Right lobe of liver (tissue), 6 donors: ENCODE measurements around the gene GNB5. TPM values are rescaled to one million over a fixed set of nuclear protein-coding genes. Genes with fewer than 3 reads are reported as not detected.

Experiments used
- ATAC-seq, 4 donors: fragments of 200-7000 bp; cut with Tn5 transposase; one replicate each; pipeline ENCODE4 v1.9.1; 2020; ENCODE audit warnings: mild to moderate bottlenecking in 4 of 4, moderate library complexity in 4 of 4
- DNase-seq, 3 donors: peaks; one replicate each; pipeline ENCODE4 v3.0.0-alpha.2; 2020
- H3K27ac ChIP-seq, 3 donors: fragments of 200-600 bp; one replicate each; pipeline ENCODE4 v1.8.0; 2022
- H3K27me3 ChIP-seq, 2 donors: fragments of 200-600 bp; one replicate each; pipeline ENCODE4 v1.8.0; 2022
- H3K36me3 ChIP-seq, 4 donors: fragments of 200-600 bp; sonication (generic) in 1 of 4; one replicate each; pipeline versions ENCODE4 v1.5.1 to v1.8.0; 2017 to 2022; ENCODE audit warnings: control low read depth in 1 of 4
- H3K4me1 ChIP-seq, 4 donors: fragments of 200-600 bp; sonication (generic) in 1 of 4; one replicate each; pipeline versions ENCODE4 v1.5.1 to v1.8.0; 2017 to 2022; ENCODE audit warnings: control low read depth in 1 of 4
- H3K4me3 ChIP-seq, 3 donors: fragments of 200-600 bp; one replicate each; pipeline ENCODE4 v1.8.0; 2022
- H3K9me3 ChIP-seq, 4 donors: fragments of 200-600 bp; sonication (generic) in 1 of 4; one replicate each; pipeline versions ENCODE4 v1.5.1 to v1.8.0; 2017 to 2022; ENCODE audit warnings: control low read depth in 1 of 4
- CTCF ChIP-seq, 4 donors: fragments of 200-600 bp in 3 of 4; fragments of 450-650 bp in 1 of 4; IDR thresholded peaks; one replicate each; pipeline versions ENCODE4 v1.5.1 to v1.8.0; 2016 to 2022; ENCODE audit warnings: antibody characterized with exemption in 4 of 4, mild to moderate bottlenecking in 2 of 4
- POLR2A ChIP-seq: fragments of 450-650 bp; IDR thresholded peaks from one replicate; pipeline ENCODE4 v1.6.1; 2017; ENCODE audit warnings: antibody characterized with exemption, mild to moderate bottlenecking
- WGBS: methylation state at CpG from one replicate; pipeline ENCODE4 v1.1.6; 2018; ENCODE audit warnings: low coverage, low lambda C conversion rate; ENCODE audit not compliant: insufficient coverage; ENCODE audit errors: missing lambda C conversion rate; 5-methylcytosine and 5-hydroxymethylcytosine counted together
- intact Hi-C, 2 donors: fragments of 100-400 bp; cut with DNase I; formaldehyde crosslinking; loops; one replicate each; pipeline versions ENCODE4 v1.11.2 to v1.14.1; 2022
- total RNA-seq, 6 experiments: library from RNA; depleted of rRNA in 2 of 6; stranded (reverse); fragments of >200 nt in 2 of 6; fragmentation: NEBNext Ultra II Directional in 3 of 6; extraction: Animal tissue kit (Norgen Biotek cat#: 25700) in 3 of 6; gene quantifications; one replicate each; pipeline versions ENCODE4 v1.1.0 to v1.2.4, GENCODE V29; 2016 to 2023
- donor health status: DM: no; HTN: yes; CAD: no.
- donor health status: DM: no; HTN: no; CAD: no.
- donor health status: DM: no; HTN: no; CAD: no.
- donor health status: DM: no; HTN: yes; CAD: no.
- donor health status: DM: no; HTN: yes; CAD: no.

The GNB5 gene
- total RNA-seq, 6 experiments from 2014 or later = 11.1 to 34.5 (median 16.5) TPM

- Histone ChIP-seq H3K9me3 (no peaks in the 10 kb centered on the region), H3K27ac (no peak overlapping the region), H3K36me3 (no peaks in the 10 kb centered on the region), H3K4me1 (peaks cover 0 to 6% (median 0%) of the 10 kb centered on the region in 4 donors), H3K27me3 (no peaks in the 10 kb centered on the region), H3K4me3 (no peak overlapping the region)
- intact Hi-C loops = no loop called here
- no peak for DNase-seq
- TF ChIP-seq CTCF (IDR thresholded peaks at IDR 0.05) (no peak), POLR2A (no peak)
- 68% methylated on average over 2 of the region's 2 CpGs for WGBS
- ATAC-seq = no peak
Measured at GRCh38 chr15:52164631-52165265, 26.4 kb downstream of the GNB5 start.

DNA sequence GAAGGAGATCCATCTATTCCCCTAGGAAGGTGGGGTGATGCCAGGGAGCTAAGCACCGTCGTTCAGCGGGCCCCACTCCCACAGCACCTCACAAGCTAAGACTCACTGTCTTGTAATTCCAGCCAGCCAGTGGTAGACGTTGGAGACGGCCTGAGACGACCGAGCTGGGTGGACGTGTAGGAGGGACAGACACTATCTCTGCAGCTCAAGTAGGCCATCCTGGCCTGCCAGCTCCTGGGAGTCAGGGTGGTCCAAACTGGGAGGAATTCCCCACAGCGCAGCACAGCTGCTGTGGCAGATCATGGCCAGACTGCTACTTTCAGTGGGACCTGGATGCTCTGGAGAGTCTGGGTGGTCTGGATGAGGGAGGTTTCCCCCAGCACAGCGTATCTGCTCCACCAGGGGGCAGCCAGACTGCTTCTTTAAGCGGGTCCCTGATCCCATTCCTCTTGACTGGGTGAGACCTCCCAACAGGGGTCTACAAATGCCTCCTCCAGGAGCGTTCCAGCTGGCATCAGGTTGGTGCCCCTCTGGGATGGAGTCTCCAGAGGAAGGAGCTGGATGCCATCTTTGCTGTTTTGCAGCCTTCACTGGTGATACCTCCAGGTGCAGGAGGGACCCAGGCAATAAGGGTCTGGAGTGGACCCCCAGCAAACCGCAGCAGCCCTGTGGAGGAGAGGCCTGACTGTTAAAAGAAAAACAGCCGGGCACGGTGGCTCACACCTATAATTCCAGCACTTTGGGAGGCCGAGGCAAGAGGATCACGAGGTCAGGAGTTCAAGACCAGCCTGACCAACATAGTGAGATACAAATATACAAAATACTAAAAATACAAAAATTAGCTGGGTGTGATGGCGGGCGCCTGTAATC is 27.6 kb downstream of the GNB5 start:
- Histone ChIP-seq H3K36me3 (no peaks in the 10 kb centered on the region), H3K27ac (no peak overlapping the region), H3K9me3 (no peaks in the 10 kb centered on the region), H3K27me3 (no peaks in the 10 kb centered on the region), H3K4me1 (peaks cover 0 to 6% (median 0%) of the 10 kb centered on the region in 4 donors), H3K4me3 (no peak overlapping the region)
- 80% methylated on average over 5 of the region's 19 CpGs for WGBS
- TF ChIP-seq POLR2A (no peak), CTCF (IDR thresholded peaks at IDR 0.05) (no peak)
- ATAC-seq (peak in 1 of 4 donors; percentile 24), DNase-seq (no peak)
- intact Hi-C loops = no loop called here

DNA sequence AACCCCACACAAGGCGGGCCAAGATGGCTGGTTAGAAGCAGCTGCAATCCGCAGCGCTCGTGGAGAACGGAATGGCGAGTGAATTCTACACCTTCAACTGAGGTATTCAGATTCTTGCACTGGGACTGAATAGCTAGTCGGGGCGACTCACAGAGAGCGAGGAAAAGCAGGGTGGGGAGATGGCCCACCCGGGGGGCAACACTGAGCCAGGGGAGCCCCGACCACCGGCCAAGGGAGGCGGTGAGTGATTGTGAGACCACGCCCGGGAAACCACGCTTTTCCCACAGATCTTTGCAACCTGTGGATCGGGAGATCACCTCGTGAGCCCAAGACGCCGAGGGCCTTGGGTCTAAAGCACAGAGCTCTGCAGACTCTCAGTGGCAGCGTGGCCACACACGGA is 28.3 kb downstream of the GNB5 start:
- Histone ChIP-seq H3K27ac (no peak overlapping the region), H3K4me1 (peaks cover 0 to 5% (median 0%) of the 10 kb centered on the region in 4 donors), H3K9me3 (no peaks in the 10 kb centered on the region), H3K27me3 (no peaks in the 10 kb centered on the region), H3K36me3 (no peaks in the 10 kb centered on the region), H3K4me3 (no peak overlapping the region)
- TF ChIP-seq POLR2A (no peak), CTCF (IDR thresholded peaks at IDR 0.05) (no peak)
- intact Hi-C loops = no loop called here
- WGBS = 85% methylated on average over 22 of the region's 22 CpGs
- ATAC-seq (no peak), DNase-seq (no peak)

DNA sequence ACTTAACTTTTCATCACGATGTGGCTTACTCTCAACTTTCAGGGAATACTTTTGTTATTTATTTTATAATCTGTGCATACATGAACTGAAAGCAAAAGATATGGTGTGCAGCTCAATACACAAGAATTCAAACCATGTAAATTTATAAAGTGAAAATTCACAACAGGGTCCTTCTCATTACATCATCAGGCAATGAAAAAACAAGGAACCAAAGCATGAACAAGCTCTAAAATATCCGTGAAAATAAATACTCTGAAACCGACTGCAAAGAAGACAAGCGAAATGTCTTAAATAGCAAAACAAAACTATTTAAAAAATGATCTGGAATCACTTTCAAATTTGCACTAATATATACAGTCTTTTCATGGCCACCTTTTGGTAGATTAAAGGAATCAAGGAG is 28.9 kb downstream of the GNB5 start:
- H3K27ac ChIP-seq = no peak overlapping the region
- no peak overlapping the region for H3K4me3 ChIP-seq
- no peaks in the 10 kb centered on the region for H3K36me3 ChIP-seq
- TF ChIP-seq CTCF (IDR thresholded peaks at IDR 0.05) (no peak), POLR2A (no peak)
- H3K27me3 ChIP-seq = no peaks in the 10 kb centered on the region
- H3K4me1 ChIP-seq = no peaks in the 10 kb centered on the region
- intact Hi-C loops = no loop called here
- ATAC-seq = no peak
- WGBS = 81% methylated on average over 4 of the region's 4 CpGs
- H3K9me3 ChIP-seq = no peaks in the 10 kb centered on the region
- no peak for DNase-seq
